GM18909 (cell line): Measurements from ENCODE around the gene AHCYL2.
"Not testable (repeated sequence)": the region's sequence is repeated elsewhere in the genome, so short reads cannot be mapped to it uniquely, and the experiment has no call there.

Experiments used
- ATAC-seq: cut with Tn5 transposase; IDR thresholded peaks from one replicate; pipeline ENCODE4 v1.9.1; 2021; ENCODE audit warnings: mild to moderate bottlenecking; ENCODE audit not compliant: unreplicated experiment, poor library complexity

Gene AHCYL2

DNA sequence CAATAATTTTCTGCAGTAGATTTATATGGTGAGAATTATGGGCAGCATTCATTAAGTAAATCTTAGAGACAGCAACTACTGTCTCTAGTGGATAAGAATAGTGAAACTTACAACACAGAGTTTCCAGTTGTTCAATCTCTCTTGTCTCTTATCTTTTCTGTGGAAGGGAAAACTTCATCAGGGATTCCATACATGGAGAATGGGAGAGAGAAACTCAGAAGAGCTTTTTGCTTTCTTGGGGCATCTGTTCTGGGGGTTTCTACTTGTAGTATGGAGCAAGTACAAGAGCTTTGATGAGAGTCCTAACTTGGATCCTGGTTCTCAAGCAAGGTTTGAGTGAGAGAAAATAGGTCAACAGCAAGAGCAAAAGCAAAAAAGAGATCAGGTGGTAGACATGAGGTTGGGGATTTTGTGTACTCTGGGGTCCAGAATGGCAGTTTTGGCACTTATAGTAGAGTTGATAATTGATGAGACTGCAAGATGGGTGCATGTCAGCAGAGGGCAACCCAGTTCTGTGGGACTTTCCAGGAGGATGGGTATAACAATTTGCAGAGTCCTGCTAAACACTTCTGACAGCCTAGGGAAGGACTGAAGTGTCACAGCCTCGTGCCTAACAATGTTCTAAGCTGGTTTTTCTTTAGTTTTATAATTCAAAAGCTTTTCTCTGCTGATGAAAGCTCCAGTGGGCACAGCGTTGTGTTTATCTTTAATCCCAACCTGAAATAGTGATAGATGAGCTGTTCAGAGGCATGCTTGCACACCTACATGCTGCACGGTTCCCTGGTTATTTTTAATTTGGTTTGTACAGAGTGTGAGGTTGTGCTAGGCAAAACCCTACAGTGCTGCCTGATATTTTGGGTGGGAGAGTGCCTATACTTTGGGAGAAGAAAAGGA, 177.4 kb downstream of the AHCYL2 start:
- ATAC-seq = peak; percentile 68

DNA sequence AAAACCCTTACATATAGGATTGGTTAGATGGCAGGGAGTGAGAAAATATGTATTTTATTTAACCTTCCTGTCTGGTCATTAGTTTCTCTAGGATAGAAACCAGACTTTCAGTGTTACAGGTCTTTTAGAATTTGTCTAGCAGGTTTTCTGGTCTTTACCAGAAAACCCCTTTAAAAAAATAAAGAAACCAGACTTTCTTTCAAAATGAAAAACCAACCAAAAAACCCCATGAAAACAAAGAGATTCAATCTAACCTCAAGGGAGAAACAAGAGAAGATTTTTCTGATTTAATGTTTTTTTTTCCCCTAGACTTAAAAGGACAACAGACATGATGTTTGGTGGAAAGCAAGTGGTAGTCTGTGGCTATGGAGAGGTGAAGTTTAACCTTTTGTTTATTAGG, 180.7 kb downstream of the AHCYL2 start:
- no peak for ATAC-seq

DNA sequence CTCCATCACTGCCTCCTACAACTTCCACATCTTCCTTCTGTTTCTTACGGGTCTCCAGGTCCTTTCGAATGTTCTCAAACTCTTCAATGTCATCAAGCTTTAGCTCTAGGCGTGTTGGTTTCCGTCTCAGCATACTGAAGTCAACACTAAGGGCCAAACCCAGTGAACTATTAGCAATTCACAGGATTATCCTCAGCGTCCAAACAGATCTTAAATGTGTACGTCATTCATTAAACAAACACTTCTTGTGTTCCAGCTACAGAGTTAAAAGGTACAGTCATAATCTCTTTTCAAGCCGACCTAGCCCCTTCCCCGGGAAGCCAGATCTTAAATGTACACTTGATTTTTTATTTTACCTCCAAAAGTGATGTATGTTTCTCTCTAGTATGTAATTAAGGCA, 185.4 kb downstream of the AHCYL2 start:
- ATAC-seq = not testable (repeated sequence)

DNA sequence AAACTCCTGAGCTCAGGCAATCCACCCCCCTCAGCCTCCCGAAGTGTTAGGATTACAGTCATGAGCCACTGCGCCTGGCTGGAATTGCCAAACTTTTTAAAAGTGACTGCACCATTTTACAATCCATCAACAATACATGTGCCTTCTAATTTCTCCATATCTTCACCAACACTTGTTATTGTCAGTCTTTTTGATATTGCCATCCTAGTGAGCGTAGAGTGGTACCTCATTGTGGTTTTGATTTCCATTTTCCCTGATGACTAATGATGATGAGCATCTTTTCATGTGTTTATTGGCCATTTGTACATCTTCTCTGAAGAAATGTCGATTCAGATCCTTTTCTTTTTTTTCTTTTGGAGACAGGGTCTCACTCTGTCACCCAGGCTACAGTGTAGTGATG, 187.7 kb downstream of the AHCYL2 start:
- ATAC-seq = no peak

DNA sequence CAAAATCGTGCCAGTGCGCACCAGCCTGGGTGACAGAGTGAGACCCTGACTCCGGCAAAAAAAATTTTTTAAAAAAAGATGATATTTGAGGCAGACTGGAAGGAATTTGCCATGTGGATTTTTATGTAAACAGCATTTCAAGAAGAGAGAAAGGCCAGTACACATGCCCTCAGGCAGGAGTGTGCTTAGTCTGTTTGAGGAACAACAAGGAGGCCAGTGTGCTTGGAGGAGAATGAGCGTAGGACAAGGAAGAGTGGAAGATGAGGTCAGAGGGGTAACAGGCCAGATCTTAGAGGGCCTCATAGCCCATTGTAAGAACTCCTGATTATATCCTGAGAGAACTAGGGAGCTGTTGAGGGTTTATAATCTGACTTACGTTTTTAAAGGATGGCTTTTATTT, 192.2 kb downstream of the AHCYL2 start:
- no peak for ATAC-seq

DNA sequence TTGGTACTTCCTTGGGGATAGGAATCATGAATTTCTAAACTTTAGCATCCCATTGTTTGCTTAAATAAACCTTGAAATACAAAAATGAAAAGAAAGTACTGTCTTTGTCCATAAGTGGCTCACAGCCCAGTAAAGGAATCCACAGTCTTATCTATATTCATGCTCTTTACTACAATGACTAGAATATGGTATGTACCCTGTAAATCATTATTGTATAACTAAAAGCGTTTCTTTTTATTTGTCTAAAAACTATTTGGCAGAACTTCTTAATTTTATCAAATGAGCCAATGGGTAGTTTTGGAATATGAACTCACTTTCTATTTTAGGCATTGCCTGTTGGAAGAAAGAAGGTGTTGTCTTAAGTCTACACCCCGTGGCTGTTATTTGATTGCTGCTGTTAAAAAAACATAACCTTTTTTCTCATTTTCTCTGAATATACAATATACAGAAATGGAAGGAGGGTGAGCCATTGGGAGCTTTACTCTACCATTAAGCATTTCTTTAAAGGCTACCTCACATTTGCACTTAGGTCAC, 197.0 kb downstream of the AHCYL2 start:
- no peak for ATAC-seq

DNA sequence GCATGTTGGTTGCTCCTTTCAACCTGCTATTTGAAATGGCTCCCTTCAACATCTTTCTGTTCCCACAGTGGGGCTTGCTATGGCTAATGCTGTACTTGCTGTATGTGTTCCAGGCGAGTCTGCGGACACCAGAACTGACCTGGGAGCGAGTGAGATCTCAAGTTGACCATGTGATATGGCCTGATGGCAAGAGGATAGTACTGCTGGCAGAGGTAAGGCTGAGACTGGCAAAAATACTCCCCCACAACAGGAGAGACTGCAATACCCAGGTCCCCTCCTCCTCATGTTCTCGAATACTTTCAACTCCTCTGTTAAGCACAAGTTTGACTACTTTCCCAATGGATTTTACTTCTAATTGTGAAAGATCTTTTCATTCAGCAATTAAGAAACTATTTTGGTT, 197.9 kb downstream of the AHCYL2 start:
- no peak for ATAC-seq

DNA sequence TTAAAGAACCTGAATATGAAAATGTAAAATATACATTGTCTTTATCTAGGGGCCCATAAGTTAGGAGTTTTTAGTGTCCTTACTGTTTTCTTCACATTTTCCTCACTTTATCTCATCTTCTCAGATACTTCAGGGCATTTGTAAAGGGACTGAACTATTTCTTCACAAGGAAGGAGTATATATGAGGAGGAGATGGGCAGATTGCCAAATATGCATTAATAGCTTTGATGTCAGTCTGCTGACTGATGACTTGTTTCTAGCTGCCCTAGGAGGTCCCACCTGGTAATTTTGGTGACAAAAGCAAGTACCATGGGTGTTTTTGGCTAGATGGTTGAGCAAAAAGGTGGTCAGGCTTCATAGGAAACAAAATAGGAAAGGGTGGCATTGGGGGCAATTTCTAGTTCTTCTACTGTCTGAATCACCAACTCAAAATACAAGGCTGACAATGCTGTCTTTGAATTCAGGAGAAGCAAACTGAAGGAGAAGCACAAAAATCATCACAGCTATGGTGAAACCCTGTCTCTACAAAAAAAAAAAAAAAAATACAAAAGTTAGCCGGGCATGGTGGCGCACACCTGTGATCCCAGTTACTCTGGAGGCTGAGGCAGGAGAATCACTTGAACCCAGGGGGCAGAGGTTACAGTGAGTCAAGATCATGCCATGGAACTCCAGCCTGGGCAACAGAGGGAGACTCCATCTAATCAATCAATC, 199.0 kb downstream of the AHCYL2 start:
- ATAC-seq = no peak

DNA sequence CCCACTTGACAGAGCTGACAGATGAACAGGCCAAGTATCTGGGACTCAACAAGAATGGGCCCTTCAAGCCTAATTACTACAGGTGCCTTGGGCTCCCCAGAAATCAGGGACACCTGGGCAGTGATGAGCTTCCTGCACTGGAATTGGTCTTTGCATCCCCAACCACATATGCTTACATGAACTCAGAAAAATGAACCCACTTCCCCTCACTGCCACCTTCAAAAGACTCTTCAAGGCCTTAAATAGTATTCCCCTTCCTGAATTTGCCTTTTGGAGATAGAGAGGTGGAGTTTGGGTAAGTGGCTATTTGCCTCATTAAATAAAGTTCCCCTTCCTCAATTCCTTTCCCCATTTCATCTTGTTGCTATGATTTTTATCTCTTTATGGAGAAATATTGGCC, 201.7 kb downstream of the AHCYL2 start:
- no peak for ATAC-seq

DNA sequence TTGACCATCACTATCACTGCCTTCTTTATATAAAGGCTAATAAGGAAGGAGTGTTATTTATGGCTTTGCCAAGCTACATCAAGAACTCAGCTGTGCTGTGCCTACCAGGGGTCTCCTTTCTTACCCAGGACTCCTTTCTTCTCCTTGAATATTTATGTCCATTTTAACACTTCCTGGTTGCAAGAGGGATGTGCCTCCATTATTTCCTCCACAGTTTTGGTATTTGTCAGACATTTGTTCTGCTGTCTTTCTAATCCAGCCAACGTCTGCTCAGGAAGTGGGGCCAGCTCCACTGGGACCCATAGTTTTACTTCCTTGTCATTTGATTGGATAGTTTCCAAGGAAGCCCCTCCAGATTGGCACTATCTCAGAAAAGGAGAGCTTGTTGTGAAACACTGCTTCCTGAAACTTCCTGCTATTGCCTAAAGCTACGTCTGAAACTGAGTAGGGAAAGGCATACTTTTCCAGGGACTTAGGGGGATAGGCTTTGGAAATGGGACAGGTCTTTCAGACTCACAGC, 202.8 kb downstream of the AHCYL2 start:
- ATAC-seq = no peak

DNA sequence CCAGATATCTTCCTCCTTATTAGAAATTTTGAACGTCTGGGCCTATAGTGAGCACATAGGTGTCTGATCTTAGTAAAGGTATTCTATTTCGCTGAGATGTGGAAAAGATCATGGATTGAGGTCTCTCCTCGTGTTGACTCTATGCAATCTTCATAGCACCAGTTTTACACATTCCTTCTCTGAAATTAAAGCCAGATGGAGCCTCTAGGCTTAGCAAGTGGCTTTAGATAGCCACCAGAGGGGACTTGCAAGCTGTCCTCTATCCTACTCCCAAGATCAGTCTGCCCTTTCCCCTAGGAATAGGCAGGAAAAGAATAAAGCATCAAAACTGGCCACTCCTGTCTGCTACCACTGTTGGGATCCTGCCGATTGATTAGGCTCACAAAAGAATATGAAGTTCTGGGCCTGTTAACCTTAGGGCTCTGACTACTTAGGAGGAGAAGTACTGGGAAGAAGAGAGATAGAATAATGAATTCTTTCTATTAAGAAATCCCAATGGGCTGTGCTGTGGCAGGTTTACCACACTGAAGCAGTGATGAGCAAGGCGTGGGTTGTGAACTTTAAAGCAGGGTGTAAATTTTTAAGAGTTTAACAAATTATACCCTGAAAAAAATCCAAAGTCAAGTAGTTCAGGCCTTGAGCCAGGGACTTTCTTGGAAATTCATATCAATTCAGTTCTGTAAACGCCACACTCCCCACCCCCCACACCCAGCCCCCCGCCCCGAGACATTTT, 207.2 kb downstream of the AHCYL2 start:
- no peak for ATAC-seq

DNA sequence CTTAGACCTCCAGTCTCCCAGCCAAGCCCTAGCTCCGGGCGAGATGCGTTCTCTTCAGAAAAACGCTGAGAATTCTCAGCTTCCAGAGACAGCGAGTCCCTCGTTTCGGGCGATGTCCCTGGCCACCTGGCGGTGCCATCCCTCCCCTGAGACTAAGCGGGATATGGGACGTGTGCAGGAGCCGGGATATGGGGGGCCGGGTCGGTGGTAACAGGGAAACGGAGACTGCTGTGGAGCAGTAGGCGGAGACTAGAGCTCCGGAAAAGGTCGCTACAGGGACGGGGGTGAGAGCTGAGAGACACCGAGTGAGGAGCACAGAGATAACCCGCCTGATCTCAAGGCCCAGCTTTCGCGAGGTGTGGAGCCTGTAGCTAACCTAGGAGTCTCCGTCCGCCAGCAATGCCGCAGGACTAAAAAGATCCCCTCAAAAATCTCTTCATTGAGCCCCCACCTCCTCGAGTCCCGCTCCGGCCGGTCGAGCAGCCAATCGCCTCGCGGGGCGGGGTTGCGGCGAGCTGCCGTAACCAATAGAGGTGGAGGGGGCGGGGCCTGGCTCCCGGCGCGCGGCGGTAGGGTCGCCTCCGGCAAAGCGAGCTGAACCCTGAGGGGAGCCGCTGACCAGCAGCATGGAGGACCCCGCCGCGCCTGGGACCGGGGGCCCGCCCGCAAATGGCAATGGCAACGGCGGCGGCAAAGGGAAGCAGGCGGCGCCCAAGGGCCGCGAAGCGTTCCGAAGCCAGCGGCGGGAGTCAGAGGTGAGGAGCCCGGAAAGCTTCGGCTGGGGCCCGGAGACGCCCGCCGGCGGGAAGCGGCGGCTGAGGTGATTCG, 209.2 kb downstream of the AHCYL2 start, which contains the start of gene STRIP2:
TSS of gene STRIP2 (plus strand) at position 586 of the 828 bp plus-strand sequence. CDS start at position 627, 41 bp downstream.
- peak; percentile 96 for ATAC-seq

DNA sequence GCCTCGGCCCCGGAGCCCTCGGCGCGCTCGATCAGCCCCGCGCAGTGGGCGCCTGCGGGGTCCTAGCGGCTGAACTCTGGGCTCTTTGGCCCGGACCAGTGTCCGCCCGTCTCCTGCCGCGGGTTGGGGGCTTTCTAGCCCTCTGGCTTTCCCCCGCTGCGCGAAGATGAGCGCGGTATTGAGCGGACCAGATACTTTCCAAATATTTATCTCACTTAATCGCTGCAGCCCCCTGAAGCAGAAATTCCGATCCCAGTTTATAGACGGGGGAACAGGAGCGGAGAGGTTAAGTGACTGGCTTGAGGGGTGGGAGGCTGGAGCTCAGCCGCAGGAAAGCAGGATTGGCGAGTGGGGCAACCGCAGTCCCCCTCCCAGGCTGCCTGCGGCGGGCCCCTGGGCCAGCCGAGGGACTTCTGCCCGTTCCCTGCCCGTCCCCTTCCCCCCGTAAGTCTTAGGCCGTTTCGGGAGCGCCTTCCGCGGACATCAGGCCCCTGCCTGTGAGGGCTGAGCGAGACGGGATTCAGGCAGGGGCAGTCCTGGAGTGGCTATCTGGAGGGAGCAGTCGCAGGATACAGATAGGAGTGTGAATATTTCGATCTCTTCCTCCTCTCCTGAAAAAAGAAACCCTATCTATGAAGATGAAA, 210.0 kb downstream of the AHCYL2 start:
- no peak for ATAC-seq

DNA sequence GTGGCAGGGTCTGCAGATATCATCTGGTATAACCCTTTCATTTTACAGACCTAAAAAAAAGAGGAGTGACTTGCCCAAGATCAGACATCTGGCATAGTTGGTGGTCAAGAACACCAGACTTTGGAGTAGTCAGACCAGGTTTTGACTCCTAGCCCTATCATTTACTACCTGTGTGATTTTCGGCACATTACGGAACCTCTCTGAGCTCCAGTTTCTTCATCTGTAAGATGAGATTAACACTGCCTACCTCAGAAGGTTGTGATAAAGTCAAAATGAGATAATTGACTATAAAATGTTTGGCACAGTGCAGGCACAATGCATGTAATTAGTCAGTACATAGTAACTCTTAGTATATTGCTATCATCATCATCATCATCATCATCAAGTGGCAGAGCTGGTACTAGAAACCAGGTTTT, 210.6 kb downstream of the AHCYL2 start:
- no peak for ATAC-seq

DNA sequence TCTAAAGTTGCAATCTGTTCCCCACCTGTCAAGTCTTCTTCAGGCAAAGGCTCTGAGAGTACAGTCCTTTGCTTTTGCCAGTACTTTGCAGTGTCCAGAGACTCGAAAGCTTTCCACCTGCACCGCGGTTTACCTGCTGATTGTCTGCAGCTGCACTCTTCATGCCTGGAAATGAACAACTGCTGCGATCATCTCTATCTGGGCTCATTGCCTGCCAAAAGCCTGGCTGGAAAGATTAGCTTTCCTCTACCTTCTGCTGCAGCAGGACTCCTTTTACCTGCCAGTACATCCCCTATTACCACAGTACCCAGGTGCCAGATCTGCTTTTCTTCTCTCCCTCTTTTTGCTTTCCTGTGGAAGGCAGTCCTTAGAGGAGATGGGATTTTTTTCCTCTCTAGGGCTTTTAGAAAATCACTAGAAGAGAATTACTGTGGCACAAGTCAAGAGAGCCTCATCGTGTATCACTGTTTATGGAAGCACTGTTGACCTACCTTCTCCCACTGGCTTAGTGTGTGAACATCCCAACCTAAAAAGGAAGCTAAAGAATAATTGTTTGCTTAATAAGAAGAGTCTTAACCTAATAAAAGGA, 211.6 kb downstream of the AHCYL2 start:
- ATAC-seq = no peak

DNA sequence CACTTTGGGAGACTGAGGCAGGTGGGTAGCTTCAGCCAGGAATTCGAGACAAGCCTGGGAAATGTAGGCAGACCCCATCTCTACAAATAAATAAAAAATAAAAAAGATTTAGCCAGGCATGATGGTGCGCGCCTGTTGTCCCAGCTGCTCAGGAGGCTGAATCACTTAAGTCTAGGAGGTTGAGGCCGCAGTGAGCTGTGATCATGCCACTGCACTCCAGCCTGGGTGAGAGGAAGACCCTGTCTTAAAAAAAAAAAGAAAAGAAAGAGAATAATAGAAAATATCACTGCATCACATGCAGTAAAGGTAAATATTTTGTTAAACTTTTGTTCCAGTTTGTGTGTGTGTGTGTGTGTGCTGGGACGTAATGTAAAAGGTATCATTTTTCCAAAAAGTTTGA, 212.4 kb downstream of the AHCYL2 start:
- ATAC-seq = no peak

DNA sequence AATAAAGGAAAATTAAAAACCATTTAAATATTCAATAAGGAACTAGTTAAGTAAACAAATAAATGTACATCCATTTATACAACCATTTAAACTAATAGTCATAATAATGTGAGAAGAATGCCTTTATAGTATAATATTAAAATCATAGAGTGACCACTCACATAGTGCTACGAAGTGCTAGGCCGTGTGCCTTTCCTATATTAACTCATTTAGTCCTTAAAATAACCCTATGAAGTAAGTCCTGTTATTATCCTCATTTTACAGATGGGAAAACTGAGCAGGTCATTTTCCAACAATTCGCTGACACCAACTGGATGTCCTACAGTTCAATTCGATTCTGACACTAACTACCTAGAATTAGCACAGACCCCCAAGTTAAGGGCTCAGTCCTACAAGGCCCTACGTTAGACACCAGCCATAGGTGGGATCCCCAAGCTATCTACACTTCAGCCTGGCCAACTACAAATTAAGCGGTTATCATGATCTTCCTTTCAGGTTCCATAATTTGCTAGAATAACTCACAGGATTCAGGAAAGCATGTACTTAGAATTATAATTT, 213.5 kb downstream of the AHCYL2 start:
- ATAC-seq = no peak
